Measurements from ENCODE around the gene IZUMO4. TPM values are rescaled to one million over a fixed set of nuclear protein-coding genes. Genes with fewer than 3 reads are reported as not detected.

Gene IZUMO4
- polyA plus RNA-seq (ENCODE audit: insufficient read length in 3 of 3) = 1 to 10 TPM; 6.3 to 9.3 (median 8.6) TPM
- long read RNA-seq, donor 1, partial matches to known transcripts = 0 of 1 reads
- long read RNA-seq, donor 1, other reads (novel, unspliced or antisense) = 0 of 1 reads
- long read RNA-seq, donor 2, partial matches to known transcripts = 89 of 89 reads
- long read RNA-seq, donor 2, other reads (novel, unspliced or antisense) = 0 of 89 reads
- long read RNA-seq, donor 3 = 0 reads
- long read RNA-seq, donor 4 = 0 reads
- long read RNA-seq, donor 5 = 0 reads
- long read RNA-seq, donor 6 = 0 reads
- long read RNA-seq, donor 7 = 0 reads
- long read RNA-seq, donor 8 = 0 reads
- long read RNA-seq, donor 9 = 0 reads
- long read RNA-seq, donor 10, partial matches to known transcripts = 69 of 69 reads
- long read RNA-seq, donor 10, other reads (novel, unspliced or antisense) = 0 of 69 reads
- long read RNA-seq, donor 11 = 0 reads
- long read RNA-seq, donor 12 = 0 reads
- long read RNA-seq, donor 13 = 0 reads
- long read RNA-seq, donor 14 = 0 reads
- long read RNA-seq, donor 15 = 0 reads
- long read RNA-seq, donor 16, partial matches to known transcripts = 353 of 353 reads
- long read RNA-seq, donor 16, other reads (novel, unspliced or antisense) = 0 of 353 reads

- DNase-seq (ENCODE audit: extremely low read depth in 1 of 11, low read depth in 9 of 11, low spot score in 4 of 11) = peak; percentile 90 to 98 (median 95)
These were observed at the start of gene IZUMO4 for GRCh38 chr19:2096480-2097202. IZUMO4 (plus strand) TSS chr19:2096915; CDS start chr19:2096946, 31 bp downstream.

GRCh38 chr19:2047076-2047448, 49.7 kb upstream of the IZUMO4 start:
- DNase-seq (ENCODE audit: extremely low read depth in 1 of 11, low read depth in 9 of 11, low spot score in 4 of 11) = no peak

GRCh38 chr19:2047449-2048103, 49.1 kb upstream of the IZUMO4 start:
- no peak for DNase-seq (ENCODE audit: extremely low read depth in 1 of 11, low read depth in 9 of 11, low spot score in 4 of 11)

GRCh38 chr19:2048104-2048958, 48.4 kb upstream of the IZUMO4 start:
- DNase-seq (ENCODE audit: extremely low read depth in 1 of 11, low read depth in 9 of 11, low spot score in 4 of 11) = no peak

- DNase-seq (ENCODE audit: extremely low read depth in 1 of 11, low read depth in 9 of 11, low spot score in 4 of 11) = no peak
These were observed 47.6 kb upstream of the IZUMO4 start for GRCh38 chr19:2048959-2049740.

- peak in 3 of 11 donors; percentile 61 to 72 (median 67) for DNase-seq (ENCODE audit: extremely low read depth in 1 of 11, low read depth in 9 of 11, low spot score in 4 of 11)
These were observed 46.9 kb upstream of the IZUMO4 start for GRCh38 chr19:2049741-2050348.

- no peak for DNase-seq (ENCODE audit: extremely low read depth in 1 of 11, low read depth in 9 of 11, low spot score in 4 of 11)
These were observed 46.2 kb upstream of the IZUMO4 start for GRCh38 chr19:2050349-2050990.

GRCh38 chr19:2050991-2051772, 45.5 kb upstream of the IZUMO4 start, which contains the start of gene MKNK2:
MKNK2 (minus strand) TSS chr19:2051244; CDS start chr19:2050851, 393 bp downstream.
- peak in 9 of 11 donors; percentile 80 to 93 (median 86) for DNase-seq (ENCODE audit: extremely low read depth in 1 of 11, low read depth in 9 of 11, low spot score in 4 of 11)

- no peak for DNase-seq (ENCODE audit: extremely low read depth in 1 of 11, low read depth in 9 of 11, low spot score in 4 of 11)
These were observed 44.7 kb upstream of the IZUMO4 start for GRCh38 chr19:2051773-2052704.

- DNase-seq (ENCODE audit: extremely low read depth in 1 of 11, low read depth in 9 of 11, low spot score in 4 of 11) = no peak
These were observed 42.9 kb upstream of the IZUMO4 start for GRCh38 chr19:2053601-2054389.

GRCh38 chr19:2054763-2055162, 42.0 kb upstream of the IZUMO4 start:
- DNase-seq (ENCODE audit: extremely low read depth in 1 of 11, low read depth in 9 of 11, low spot score in 4 of 11) = no peak

GRCh38 chr19:2055931-2056836, 40.5 kb upstream of the IZUMO4 start:
- DNase-seq (ENCODE audit: extremely low read depth in 1 of 11, low read depth in 9 of 11, low spot score in 4 of 11) = peak in 1 of 11 donors; percentile 65

- no peak for DNase-seq (ENCODE audit: extremely low read depth in 1 of 11, low read depth in 9 of 11, low spot score in 4 of 11)
These were observed 39.9 kb upstream of the IZUMO4 start for GRCh38 chr19:2056837-2057192.
